Neural crest cell (in vitro differentiated cells): Measurements from ENCODE around the gene HBA2. TPM values are rescaled to one million over a fixed set of nuclear protein-coding genes. Genes with fewer than 3 reads are reported as not detected.

Experiments
- DNase-seq: peaks from one replicate; pipeline ENCODE4 v3.0.0; 2021; ENCODE audit warnings: low read depth, mixed read lengths, low spot score
- H3K27ac Mint-ChIP-seq: one replicate; pipeline ENCODE4 v1.8.0; 2021; ENCODE audit warnings: mild to moderate bottlenecking, mixed read lengths; ENCODE audit not compliant: unreplicated experiment
- H3K27me3 Mint-ChIP-seq: 2 replicates; pipeline ENCODE4 v1.8.0; 2021; ENCODE audit warnings: low read depth, mild to moderate bottlenecking, mixed read lengths
- H3K36me3 Mint-ChIP-seq: 2 replicates; pipeline ENCODE4 v1.8.0; 2021; ENCODE audit warnings: low read depth, mild to moderate bottlenecking, mixed read lengths
- H3K4me1 Mint-ChIP-seq: 2 replicates; pipeline ENCODE4 v1.8.0; 2021; ENCODE audit warnings: mixed read lengths
- H3K4me3 Mint-ChIP-seq: one replicate; pipeline ENCODE4 v1.8.0; 2021; ENCODE audit warnings: mild to moderate bottlenecking, mixed read lengths
- H3K9me3 Mint-ChIP-seq: 2 replicates; pipeline ENCODE4 v1.8.0; 2021; ENCODE audit warnings: mixed read lengths
- CTCF ChIP-seq: fragments of 200-600 bp; sonication (generic); conservative IDR thresholded peaks from 2 replicates; pipeline ENCODE4 v1.5.0; 2021; ENCODE audit warnings: antibody characterized with exemption, mild to moderate bottlenecking
- total RNA-seq: library from RNA; stranded (reverse); gene quantifications from 2 replicates; pipeline ENCODE4 v1.2.1, GENCODE V29; 2021

The HBA2 gene
- total RNA-seq, 1 donor from 2014 or later: not detected

GRCh38 chr16:133716-134115 is 39.0 kb upstream of the HBA2 start:
- peaks cover 12% of the 10 kb centered on the region for H3K4me1 Mint-ChIP-seq
- no peaks in the 10 kb centered on the region for H3K9me3 Mint-ChIP-seq
- DNase-seq: no peak
- H3K27me3 Mint-ChIP-seq: no peaks in the 10 kb centered on the region
- no peaks in the 10 kb centered on the region for H3K36me3 Mint-ChIP-seq
- no peak overlapping the region for H3K27ac Mint-ChIP-seq
- no peak overlapping the region for H3K4me3 Mint-ChIP-seq
- no peak for TF ChIP-seq CTCF

- Mint-ChIP-seq H3K4me3 (peak overlapping the region; percentile 87), H3K27me3 (no peaks in the 10 kb centered on the region), H3K4me1 (peaks cover 14% of the 10 kb centered on the region), H3K9me3 (no peaks in the 10 kb centered on the region), H3K27ac (peak overlapping the region; percentile 65), H3K36me3 (no peaks in the 10 kb centered on the region)
- no peak for TF ChIP-seq CTCF
- peak; percentile 43 for DNase-seq
These were observed 34.6 kb upstream of the HBA2 start for GRCh38 chr16:138049-138417.

- Mint-ChIP-seq H3K36me3 (no peaks in the 10 kb centered on the region), H3K27me3 (peaks cover 8% of the 10 kb centered on the region), H3K4me3 (peak overlapping the region; percentile 65), H3K27ac (no peak overlapping the region), H3K9me3 (no peaks in the 10 kb centered on the region), H3K4me1 (peaks cover 9% of the 10 kb centered on the region)
- DNase-seq: no peak
- TF ChIP-seq CTCF: no peak
These were observed 32.4 kb upstream of the HBA2 start for GRCh38 chr16:140175-140857.

GRCh38 chr16:142405-142967 is 30.2 kb upstream of the HBA2 start:
- Mint-ChIP-seq H3K4me3 (peak overlapping the region; percentile 59), H3K36me3 (no peaks in the 10 kb centered on the region), H3K27me3 (peaks cover 8% of the 10 kb centered on the region), H3K4me1 (peaks cover 5% of the 10 kb centered on the region), H3K27ac (peak overlapping the region; percentile 35), H3K9me3 (no peaks in the 10 kb centered on the region)
- no peak for DNase-seq
- TF ChIP-seq CTCF: no peak

- H3K4me1 Mint-ChIP-seq: peaks cover 5% of the 10 kb centered on the region
- H3K36me3 Mint-ChIP-seq: no peaks in the 10 kb centered on the region
- no peak overlapping the region for H3K27ac Mint-ChIP-seq
- no peaks in the 10 kb centered on the region for H3K9me3 Mint-ChIP-seq
- H3K27me3 Mint-ChIP-seq: peaks cover 8% of the 10 kb centered on the region
- no peak for DNase-seq
- TF ChIP-seq CTCF: no peak
- no peak overlapping the region for H3K4me3 Mint-ChIP-seq
These were observed 29.6 kb upstream of the HBA2 start for GRCh38 chr16:143047-143446.
